Activated T-helper 1 cell treated with anti-CD3 and anti-CD28 coated beads, Interleukin-2, amount 50 U/mL, for 16 hours (primary cell): ENCODE measurements around the gene GAD2.

Source experiments
- DNase-seq, 2 donors: peaks; one replicate each; pipeline ENCODE4 v3.0.0-alpha.2; 2020; ENCODE audit warnings: low read depth in 1 of 2, low spot score in 1 of 2

Gene GAD2

DNA sequence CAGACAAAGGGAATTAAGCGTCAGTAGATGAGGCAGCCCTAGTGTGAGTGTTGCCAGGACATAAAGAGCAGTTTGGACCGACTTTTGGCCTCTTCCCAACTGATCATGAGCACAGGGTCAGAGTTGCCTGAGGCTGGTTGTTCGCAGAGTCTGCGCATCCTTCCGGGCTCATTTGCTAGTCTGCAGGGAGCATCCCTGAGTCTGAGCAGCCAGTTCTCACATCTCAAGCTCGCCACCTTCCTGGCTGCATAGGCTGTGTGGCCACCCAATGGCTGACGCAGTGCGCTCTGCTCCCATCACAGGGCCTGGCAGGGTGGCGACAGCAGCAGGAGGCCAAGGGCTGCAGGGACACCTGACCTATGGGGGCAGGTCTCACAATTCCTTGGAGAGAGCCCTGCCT lies 5.0 kb downstream of the GAD2 start:
- no peak for DNase-seq

DNA sequence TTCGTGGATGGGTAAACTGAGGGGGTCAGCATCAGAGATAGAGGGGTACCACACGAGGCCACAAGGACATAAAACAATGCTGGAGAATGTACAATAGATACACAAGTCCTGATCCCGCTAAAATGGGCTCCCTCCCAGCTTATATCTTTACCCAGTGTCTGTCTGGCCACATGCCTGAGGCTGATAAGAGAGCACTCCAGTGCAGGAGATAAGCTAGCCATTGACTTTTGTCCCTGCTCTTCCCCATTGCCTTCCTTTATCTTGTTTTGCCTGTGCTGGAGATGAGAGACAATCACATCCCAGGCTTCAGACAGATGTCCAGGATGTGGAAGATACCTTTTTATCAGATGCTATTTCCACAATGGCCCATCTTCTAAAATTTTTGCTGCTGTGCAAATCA lies 6.0 kb downstream of the GAD2 start:
- DNase-seq: no peak

DNA sequence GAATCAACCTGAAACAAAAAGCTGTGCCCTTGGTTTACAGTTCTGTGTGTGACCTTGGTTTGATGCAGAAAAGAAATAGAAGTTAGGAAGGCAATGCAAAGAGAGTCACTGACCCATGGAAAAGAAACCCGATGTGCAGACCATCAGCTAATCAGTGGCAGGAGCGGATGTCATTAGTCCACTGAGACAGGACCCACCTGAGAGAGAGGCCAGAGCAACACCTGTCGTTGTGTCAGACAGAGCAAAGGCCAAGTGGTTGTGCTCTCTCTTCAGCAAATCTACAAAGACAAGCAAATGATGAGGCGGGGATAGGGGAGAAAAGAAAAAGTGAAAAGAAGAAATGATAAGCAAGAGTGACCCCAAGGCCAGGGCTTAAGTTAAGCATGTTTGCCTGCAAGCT lies 8.7 kb downstream of the GAD2 start:
- DNase-seq: no peak

- no peak for DNase-seq
These were observed 11.2 kb downstream of the GAD2 start for GRCh38 chr10:26227786-26228185.

- DNase-seq: no peak
These were observed 15.6 kb downstream of the GAD2 start for GRCh38 chr10:26232174-26232573.

GRCh38 chr10:26235761-26236160 lies 19.2 kb downstream of the GAD2 start:
- no peak for DNase-seq

DNA sequence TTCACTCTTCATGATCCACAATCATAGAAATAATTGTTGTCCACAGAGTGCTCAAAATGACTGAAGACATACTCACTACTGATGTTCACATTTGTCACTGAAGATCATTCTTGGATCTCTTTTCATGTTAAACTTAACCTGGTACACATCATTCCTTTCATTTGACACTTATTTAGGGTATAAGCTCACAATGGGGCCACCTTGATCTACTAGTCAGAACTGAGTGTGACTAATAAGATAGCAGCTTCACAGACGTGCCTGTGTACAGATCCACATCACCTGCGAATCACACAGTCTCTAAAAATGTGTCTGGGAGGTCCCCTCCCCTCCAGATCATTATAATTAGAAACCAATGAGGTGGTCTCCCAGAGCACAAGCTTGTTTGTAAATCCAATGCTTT lies 21.8 kb downstream of the GAD2 start:
- DNase-seq: no peak

DNA sequence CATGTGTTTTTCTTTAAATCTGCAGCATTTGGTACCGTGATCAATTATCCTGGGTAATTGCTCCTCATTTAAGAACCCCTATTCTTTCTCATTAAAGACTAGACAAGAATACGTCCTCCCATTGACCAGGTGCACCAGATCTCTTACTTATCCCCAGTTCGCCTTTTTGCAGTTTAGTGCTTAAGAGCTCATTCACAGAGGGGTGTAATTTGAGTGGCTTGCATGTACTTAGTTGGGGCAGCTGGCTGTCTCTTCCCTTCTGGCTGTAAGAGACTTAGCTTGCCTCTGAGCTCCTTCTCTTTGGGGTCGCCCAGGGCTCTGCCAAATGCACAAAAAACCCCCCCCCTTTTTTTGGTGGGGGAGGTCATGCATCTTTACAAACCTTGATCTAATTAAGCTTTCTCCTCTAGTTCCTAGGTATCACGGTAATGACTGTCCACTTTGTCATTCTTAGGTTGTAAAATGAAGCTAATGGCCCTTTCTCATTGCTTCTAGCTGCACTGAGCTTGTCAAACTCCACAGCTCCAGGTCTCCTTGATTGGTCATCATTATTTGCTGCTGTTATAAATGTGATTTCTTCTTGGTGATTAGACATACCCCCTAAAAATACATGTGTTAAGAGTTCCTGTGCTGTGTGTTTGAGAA lies 26.3 kb downstream of the GAD2 start:
- no peak for DNase-seq

DNA sequence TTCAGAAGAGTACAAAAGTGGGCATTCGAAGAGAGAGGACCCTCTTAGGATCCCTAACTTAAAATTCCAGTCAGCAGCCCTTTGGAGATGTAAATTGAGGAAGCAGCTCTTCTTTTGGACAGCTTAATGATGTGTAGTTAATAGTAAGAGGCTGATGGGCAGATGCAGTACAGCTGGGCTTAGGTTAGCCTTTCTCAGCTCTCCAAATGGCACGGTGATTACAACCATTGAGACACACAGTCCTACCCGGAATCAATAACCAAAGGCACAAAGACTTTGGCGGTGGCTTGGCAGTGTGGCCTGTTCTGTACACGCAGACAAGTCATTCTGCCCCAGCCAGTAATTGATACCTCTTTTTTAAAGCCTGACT lies 26.8 kb downstream of the GAD2 start:
- no peak for DNase-seq

GRCh38 chr10:26249681-26250080 lies 33.1 kb downstream of the GAD2 start:
- DNase-seq: no peak

- no peak for DNase-seq
These were observed 35.4 kb downstream of the GAD2 start for GRCh38 chr10:26251925-26252324.

GRCh38 chr10:26254616-26255015 lies 38.0 kb downstream of the GAD2 start:
- no peak for DNase-seq

DNA sequence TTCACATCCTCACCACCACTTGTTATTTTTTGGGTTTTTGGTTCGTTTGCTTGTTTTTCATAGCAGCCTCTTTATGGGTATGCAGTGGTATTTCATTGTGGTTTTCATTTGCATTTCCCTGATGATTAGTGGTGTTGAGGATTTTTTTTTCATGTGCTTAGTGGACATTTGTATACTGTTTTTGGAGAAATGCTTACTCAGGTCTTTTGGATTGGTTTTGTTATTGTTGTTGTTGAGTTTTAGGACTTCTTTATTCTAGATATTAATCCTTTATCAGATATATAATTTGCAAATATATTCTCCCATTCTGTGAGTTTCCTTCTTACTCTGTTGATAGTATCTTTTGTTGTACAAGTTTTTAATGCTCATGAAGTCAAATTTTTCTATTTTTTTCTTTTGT lies 42.8 kb downstream of the GAD2 start:
- DNase-seq: no peak

DNA sequence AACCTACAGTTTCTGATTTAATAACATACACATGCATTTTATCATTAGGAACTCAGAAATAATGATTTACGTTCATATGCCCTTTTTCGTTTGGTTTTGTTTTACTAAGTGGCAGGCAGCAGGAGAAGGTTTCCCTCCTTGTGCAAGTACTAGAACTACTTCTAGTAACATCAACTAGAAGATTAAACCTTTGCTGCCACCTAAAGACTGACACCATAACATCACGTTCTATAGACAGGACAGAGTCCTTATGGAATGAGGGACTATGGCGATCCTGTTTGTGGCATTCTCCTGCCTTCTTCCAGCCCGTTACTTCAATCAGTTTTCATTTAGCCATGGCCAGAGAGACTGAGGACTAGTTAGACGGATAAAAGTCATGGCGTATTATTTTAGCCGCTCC lies 53.2 kb downstream of the GAD2 start:
- no peak for DNase-seq

DNA sequence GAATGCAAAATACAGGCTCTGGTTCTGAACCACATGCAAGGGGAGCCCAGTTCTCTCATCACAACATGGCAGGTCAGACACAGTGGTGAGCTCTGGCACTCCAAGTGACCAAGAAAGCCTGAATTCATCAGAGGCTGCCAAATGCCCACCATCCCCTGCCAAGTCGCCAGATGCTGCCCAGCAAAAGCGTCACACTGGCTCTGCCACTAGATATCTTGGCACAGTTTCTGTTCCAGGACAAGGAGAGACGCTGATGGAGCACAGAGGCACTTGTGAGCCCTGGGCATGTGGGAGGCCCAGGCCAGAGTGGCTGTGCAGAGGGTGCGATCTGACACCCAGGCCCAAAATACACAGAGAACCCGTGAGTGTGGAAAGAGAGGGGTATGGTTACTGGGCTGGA lies 57.8 kb downstream of the GAD2 start:
- DNase-seq: no peak

GRCh38 chr10:26278295-26278694 lies 61.7 kb downstream of the GAD2 start:
- DNase-seq: no peak

DNA sequence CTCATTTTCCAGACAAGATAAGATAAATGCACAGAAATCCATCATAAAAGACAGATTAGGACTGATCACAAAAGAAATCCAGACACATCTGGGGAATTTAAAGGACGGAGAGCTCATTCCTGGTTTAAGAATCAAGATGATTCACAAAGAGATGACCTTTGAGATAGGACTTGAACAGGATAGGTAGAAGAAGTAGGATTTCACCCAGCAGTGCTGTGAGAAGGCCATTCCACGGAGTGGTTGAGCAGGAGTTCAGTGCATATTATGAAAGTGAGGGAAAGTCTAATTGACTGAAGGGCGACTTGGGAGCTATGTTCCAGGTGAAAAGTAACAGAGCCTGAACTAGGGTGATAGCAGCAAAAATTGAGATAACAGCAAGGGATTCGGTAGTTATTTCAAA lies 73.7 kb downstream of the GAD2 start:
- no peak for DNase-seq

DNA sequence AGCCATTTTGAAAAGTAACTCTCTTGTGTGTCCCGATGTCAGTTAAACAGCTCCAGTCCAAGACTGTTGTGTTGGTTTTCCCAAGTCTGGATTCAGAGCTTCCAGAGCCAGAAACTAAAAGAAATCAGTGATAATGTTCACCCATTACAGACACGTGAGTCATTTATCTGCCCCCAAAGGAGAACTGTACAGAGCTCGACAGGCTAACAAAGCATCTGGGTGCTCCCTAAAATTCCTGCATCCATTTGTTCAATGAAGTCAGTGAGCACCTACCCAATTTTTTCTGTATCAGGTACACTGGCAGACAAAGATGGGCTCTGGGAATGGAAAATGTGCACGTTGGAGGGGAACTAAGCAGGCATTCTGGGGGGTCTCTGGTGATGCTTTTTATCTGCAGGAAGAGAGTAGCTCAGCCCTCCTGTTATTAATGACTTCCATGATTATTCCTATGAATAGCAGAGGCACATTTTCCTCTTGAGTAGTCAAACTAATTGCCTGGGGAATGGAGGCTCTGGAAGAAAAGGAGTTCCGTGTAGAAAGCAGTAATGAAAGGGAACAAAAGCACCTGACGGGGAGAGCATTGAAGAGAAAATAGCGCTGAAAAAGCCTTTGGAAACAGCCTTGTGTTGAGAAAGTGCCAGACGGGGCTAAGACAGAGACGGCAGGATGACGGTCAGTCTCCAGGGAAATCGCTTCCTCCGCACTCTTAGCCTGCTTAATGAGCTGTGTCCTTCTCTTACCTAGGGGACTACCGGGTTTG lies 75.3 kb downstream of the GAD2 start:
- no peak for DNase-seq

- DNase-seq: no peak
These were observed 79.8 kb downstream of the GAD2 start for GRCh38 chr10:26296360-26296759.

DNA sequence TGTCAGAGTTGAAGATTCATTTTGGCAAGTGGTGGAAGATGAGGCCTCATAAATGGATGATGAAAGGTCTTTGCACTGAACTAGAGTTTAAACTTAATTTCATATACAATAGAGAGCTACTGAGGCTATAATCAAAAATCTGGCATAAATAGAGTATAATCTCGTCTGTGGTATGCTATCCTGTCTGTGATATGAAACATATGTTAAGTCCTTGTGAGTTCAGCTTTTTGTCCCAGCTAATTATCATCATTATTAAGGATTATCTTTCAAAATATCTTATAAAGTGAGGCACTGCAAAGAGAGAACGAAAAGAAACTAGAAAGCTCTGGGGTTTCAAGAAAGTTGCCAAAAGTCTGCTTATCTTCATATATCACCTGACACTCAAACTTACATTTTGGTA lies 83.4 kb downstream of the GAD2 start:
- DNase-seq: no peak

DNA sequence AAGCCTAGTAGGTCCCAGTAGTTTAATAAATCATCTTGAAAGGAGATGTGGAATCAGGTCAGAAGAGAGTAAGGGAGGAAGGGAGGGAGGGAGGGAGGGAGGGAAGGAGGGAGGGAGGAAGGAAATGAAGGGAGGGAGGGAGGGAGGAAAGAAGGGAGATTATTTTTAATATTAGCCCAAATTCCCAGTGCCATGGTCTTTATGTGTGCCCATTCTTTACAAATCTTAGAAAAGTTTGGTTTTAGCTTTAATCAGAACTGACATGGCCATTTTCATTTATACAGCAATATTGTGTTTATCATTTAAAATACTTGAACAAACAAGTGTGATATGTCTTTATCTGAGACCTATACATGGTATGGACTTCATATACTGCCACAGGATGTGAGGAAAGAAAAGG lies 86.8 kb downstream of the GAD2 start:
- DNase-seq: no peak

GRCh38 chr10:26310361-26310760 lies 93.8 kb downstream of the GAD2 start:
- DNase-seq: no peak

DNA sequence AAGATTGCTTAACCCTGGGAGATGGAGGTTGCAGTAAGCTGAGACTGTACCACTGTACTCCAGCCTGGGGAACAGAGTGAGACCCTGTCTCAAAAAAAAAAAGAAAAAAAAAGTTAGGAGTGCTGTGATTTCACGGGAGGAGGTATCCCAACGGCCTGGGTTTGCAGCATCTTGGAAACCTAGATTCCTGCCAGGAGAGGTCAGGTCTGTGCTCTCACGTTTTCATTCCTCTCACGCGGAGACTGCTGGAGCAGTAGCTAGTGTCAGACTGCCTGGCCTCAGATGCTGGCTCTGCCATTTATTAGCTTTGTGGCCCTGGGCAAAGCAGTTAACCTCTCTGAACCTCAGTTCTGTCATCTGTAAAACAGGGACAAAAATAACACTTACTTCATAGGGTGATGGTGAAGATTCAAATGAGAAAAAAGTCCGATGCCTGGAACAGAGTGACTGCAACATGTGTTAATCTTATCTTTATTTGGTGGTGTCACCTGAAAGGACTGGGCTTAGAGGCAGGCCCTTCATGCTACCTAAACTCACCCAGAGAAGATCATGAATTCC lies 94.9 kb downstream of the GAD2 start:
- DNase-seq: no peak
